Uterus (tissue), 2 donors: Measurements from ENCODE around the gene ACSM3.

Experiments
- CTCF ChIP-seq, 4 experiments: fragments of 200-600 bp in 2 of 4; fragments of 450-650 bp in 2 of 4; sonication (generic) in 2 of 4; IDR thresholded peaks; one replicate each; pipeline ENCODE4 v1.5.1; 2016 to 2019; ENCODE audit warnings: antibody characterized with exemption in 4 of 4, mild to moderate bottlenecking in 2 of 4, moderate library complexity in 1 of 4
- POLR2A ChIP-seq, 2 donors: fragments of 450-650 bp; IDR thresholded peaks; one replicate each; pipeline ENCODE4 v1.6.1; 2016; ENCODE audit warnings: antibody characterized with exemption in 2 of 2, mild to moderate bottlenecking in 1 of 2, moderate library complexity in 1 of 2

- TF ChIP-seq CTCF (IDR thresholded peaks at IDR 0.05) = no peak
- TF ChIP-seq POLR2A (IDR thresholded peaks at IDR 0.05) = no peak
These were observed 36.6 kb upstream of the ACSM3 start for GRCh38 chr16:20727181-20727580.
